ENCODE measurements around the gene TMEM120B.

TMEM120B gene

GRCh38 chr12:121764808-121765207, 52.3 kb downstream of the TMEM120B start:
- H3K4me2 ChIP-seq (ENCODE audit: low read length) = no peak overlapping the region
- TF ChIP-seq, protein P1, sequence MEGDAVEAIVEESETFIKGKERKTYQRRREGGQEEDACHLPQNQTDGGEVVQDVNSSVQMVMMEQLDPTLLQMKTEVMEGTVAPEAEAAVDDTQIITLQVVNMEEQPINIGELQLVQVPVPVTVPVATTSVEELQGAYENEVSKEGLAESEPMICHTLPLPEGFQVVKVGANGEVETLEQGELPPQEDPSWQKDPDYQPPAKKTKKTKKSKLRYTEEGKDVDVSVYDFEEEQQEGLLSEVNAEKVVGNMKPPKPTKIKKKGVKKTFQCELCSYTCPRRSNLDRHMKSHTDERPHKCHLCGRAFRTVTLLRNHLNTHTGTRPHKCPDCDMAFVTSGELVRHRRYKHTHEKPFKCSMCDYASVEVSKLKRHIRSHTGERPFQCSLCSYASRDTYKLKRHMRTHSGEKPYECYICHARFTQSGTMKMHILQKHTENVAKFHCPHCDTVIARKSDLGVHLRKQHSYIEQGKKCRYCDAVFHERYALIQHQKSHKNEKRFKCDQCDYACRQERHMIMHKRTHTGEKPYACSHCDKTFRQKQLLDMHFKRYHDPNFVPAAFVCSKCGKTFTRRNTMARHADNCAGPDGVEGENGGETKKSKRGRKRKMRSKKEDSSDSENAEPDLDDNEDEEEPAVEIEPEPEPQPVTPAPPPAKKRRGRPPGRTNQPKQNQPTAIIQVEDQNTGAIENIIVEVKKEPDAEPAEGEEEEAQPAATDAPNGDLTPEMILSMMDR (IDR thresholded peaks at IDR 0.05; ENCODE audit: low read depth, low read length, poor library complexity, severe bottlenecking) = no peak
- TF ChIP-seq EZH2phosphoT487 (IDR thresholded peaks at IDR 0.05; ENCODE audit: borderline replicate concordance, low read length) = no peak
- H3K27me3 ChIP-seq (ENCODE audit: control insufficient read depth, low read length) = no peaks in the 10 kb centered on the region
- H3F3A ChIP-seq (ENCODE audit: control insufficient read depth, insufficient read depth) = 0 out of 2 replicates have a peak, but pooled peaks cover 2% of the 10 kb centered on the region
- H3K27ac ChIP-seq (ENCODE audit: low read depth, low read length) = no peak overlapping the region
- no peak overlapping the region for H3K4me3 ChIP-seq (ENCODE audit: low read length)
- no peaks in the 10 kb centered on the region for H3K9me3 ChIP-seq (ENCODE audit: control insufficient read depth, insufficient read depth, low read length)
- no peaks in the 10 kb centered on the region for H3K9me2 ChIP-seq (replicated peaks; ENCODE audit: control insufficient read depth, low read length)
- no peaks in the 10 kb centered on the region for H4K20me1 ChIP-seq (ENCODE audit: control insufficient read depth, insufficient read depth, low read depth, low read length)
- H3K36me3 ChIP-seq (ENCODE audit: control insufficient read depth, low read length) = no peaks in the 10 kb centered on the region
- no peaks in the 10 kb centered on the region for H3K4me1 ChIP-seq (ENCODE audit: control insufficient read depth, low read length)
- H3K79me2 ChIP-seq (ENCODE audit: control insufficient read depth, low read length) = no peaks in the 10 kb centered on the region

- no peaks in the 10 kb centered on the region for H3K9me3 ChIP-seq (ENCODE audit: control insufficient read depth, insufficient read depth, low read length)
- H3K4me2 ChIP-seq (ENCODE audit: low read length) = no peak overlapping the region
- no peaks in the 10 kb centered on the region for H3K4me1 ChIP-seq (ENCODE audit: control insufficient read depth, low read length)
- H3K36me3 ChIP-seq (ENCODE audit: control insufficient read depth, low read length) = no peaks in the 10 kb centered on the region
- no peak overlapping the region for H3K4me3 ChIP-seq (ENCODE audit: low read length)
- H3K9me2 ChIP-seq (replicated peaks; ENCODE audit: control insufficient read depth, low read length) = no peaks in the 10 kb centered on the region
- H4K20me1 ChIP-seq (ENCODE audit: control insufficient read depth, insufficient read depth, low read depth, low read length) = no peaks in the 10 kb centered on the region
- TF ChIP-seq, protein P1 (IDR thresholded peaks at IDR 0.05; ENCODE audit: low read depth, low read length, poor library complexity, severe bottlenecking) = no peak
- no peak for TF ChIP-seq EZH2phosphoT487 (IDR thresholded peaks at IDR 0.05; ENCODE audit: borderline replicate concordance, low read length)
- H3K27ac ChIP-seq (ENCODE audit: low read depth, low read length) = no peak overlapping the region
- 0 out of 2 replicates have a peak, but pooled peaks cover 2% of the 10 kb centered on the region for H3F3A ChIP-seq (ENCODE audit: control insufficient read depth, insufficient read depth)
- H3K27me3 ChIP-seq (ENCODE audit: control insufficient read depth, low read length) = no peaks in the 10 kb centered on the region
- H3K79me2 ChIP-seq (ENCODE audit: control insufficient read depth, low read length) = no peaks in the 10 kb centered on the region
These were observed 53.0 kb downstream of the TMEM120B start for GRCh38 chr12:121765573-121765972.

DNA sequence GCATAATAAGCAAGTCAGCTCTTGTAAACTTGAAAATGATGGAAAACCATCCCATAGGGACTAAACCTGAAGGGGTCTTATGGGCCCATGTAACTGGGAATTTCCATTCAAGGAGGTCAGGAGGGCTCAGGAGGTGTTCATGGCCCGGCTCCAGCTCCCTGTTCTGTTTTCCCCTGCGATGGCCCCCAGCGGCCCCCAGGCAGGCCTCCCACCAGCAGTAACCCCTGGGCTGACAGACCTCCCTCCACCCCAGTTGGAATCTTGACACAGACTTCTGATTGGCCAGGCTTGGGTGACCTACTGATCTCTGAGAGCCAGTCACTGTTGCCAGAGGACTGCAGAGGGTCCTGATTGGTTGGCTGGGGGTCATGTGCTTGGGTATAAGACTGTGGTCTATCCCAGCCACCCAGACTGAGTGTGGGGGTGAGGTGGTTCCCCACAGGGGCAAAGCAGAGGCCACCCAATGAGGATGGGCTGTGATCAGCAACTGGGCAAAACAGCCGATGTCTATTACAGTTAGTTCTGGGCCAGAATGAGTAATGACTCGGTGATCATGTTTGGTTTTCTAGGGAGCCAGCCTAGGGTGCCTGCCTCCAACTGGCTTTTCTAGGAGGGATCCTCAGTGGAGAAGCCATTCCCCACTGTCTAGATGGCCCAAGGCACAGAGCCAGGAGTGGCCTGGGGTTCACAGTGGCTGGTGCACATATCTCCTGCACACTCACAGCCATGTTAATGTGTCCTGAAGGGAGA, 53.9 kb downstream of the TMEM120B start:
- no peak overlapping the region for H3K27ac ChIP-seq (ENCODE audit: low read depth, low read length)

More for the DNA sequence above, 53.9 kb downstream of the TMEM120B start:
- Histone ChIP-seq H3K9me3 (ENCODE audit: control insufficient read depth, insufficient read depth, low read length) (no peaks in the 10 kb centered on the region), H3K9me2 (replicated peaks; ENCODE audit: control insufficient read depth, low read length) (no peaks in the 10 kb centered on the region), H3K27me3 (ENCODE audit: control insufficient read depth, low read length) (no peaks in the 10 kb centered on the region), H3K36me3 (ENCODE audit: control insufficient read depth, low read length) (no peaks in the 10 kb centered on the region), H3K79me2 (ENCODE audit: control insufficient read depth, low read length) (no peaks in the 10 kb centered on the region), H3K4me3 (ENCODE audit: low read length) (no peak overlapping the region), H3K4me1 (ENCODE audit: control insufficient read depth, low read length) (no peaks in the 10 kb centered on the region), H4K20me1 (ENCODE audit: control insufficient read depth, insufficient read depth, low read depth, low read length) (no peaks in the 10 kb centered on the region), H3F3A (ENCODE audit: control insufficient read depth, insufficient read depth) (0 out of 2 replicates have a peak, but pooled peaks cover 2% of the 10 kb centered on the region), H3K4me2 (ENCODE audit: low read length) (no peak overlapping the region)
- no peak for TF ChIP-seq EZH2phosphoT487 (IDR thresholded peaks at IDR 0.05; ENCODE audit: borderline replicate concordance, low read length)
- TF ChIP-seq, protein P1 (IDR thresholded peaks at IDR 0.05; ENCODE audit: low read depth, low read length, poor library complexity, severe bottlenecking) = no peak

All from DOHH2 (cell line).